OCI-LY3 (cell line): Measurements from ENCODE around the gene ZNF417.
"Not testable (repeated sequence)": the region's sequence is repeated elsewhere in the genome, so short reads cannot be mapped to it uniquely, and the experiment has no call there.

Source experiments
- H2AFZ ChIP-seq: fragments of 200-600, 300-600 bp; shearing (Covaris generic); 2 replicates; pipeline ENCODE4 v1.6.0; 2014; ENCODE audit warnings: antibody characterized with exemption, low read depth, low read length
- H3K27ac ChIP-seq: fragments of 200-600, 300-600 bp; sonication (generic); 2 replicates; pipeline ENCODE4 v1.5.1; 2014; ENCODE audit warnings: mild to moderate bottlenecking, low read length, moderate library complexity, mixed read lengths
- H3K27me3 ChIP-seq: fragments of 200-600, 300-600 bp; sonication (generic); 2 replicates; pipeline ENCODE4 v1.6.1; 2014; ENCODE audit warnings: low read depth, low read length, mixed read lengths
- H3K36me3 ChIP-seq: fragments of 200-600, 300-600 bp; sonication (generic); replicated peaks from 2 replicates; pipeline ENCODE3; 2014; ENCODE audit warnings: low read depth, low read length, mixed read lengths
- H3K4me1 ChIP-seq: fragments of 300-600, 200-600 bp; sonication (generic); 2 replicates; pipeline ENCODE4 v1.6.1; 2014; ENCODE audit warnings: low read length, mixed read lengths
- H3K4me2 ChIP-seq: fragments of 200-600, 300-600 bp; sonication (generic); 2 replicates; pipeline ENCODE4 v1.6.1; 2014; ENCODE audit warnings: low read length, mixed read lengths
- H3K4me3 ChIP-seq: fragments of 300-600, 200-600 bp; sonication (generic); 2 replicates; pipeline ENCODE4 v1.5.1; 2014; ENCODE audit warnings: antibody characterized with exemption, mild to moderate bottlenecking, low read length, moderate library complexity
- H3K79me2 ChIP-seq: fragments of 300-600, 200-600 bp; shearing (Covaris generic); 2 replicates; pipeline ENCODE4 v1.6.1; 2014; ENCODE audit warnings: mild to moderate bottlenecking, low read length, mixed read lengths
- H3K9ac ChIP-seq: fragments of 300-600, 200-600 bp; shearing (Covaris generic); 2 replicates; pipeline ENCODE4 v1.6.0; 2014; ENCODE audit warnings: mild to moderate bottlenecking, low read length, moderate library complexity
- H3K9me3 ChIP-seq: fragments of 200-600, 300-600 bp; shearing (Covaris generic); 2 replicates; pipeline ENCODE4 v1.6.1; 2014; ENCODE audit warnings: low read length, mixed read lengths; ENCODE audit not compliant: insufficient read depth
- H4K20me1 ChIP-seq: fragments of 200-600, 300-600 bp; sonication (generic); 2 replicates; pipeline ENCODE4 v1.6.1; 2016; ENCODE audit warnings: low read length, mixed read lengths; ENCODE audit not compliant: insufficient read depth
- CTCF ChIP-seq: fragments of 200-600, 300-600 bp; sonication (generic); IDR thresholded peaks from 2 replicates; pipeline ENCODE4 v1.5.1; 2014; ENCODE audit warnings: antibody characterized with exemption, low read length, low read depth
- EZH2phosphoT487 ChIP-seq: fragments of 200-600 bp; shearing (Covaris generic); IDR thresholded peaks from 2 replicates; pipeline ENCODE4 v1.6.1; 2018; ENCODE audit warnings: antibody characterized with exemption, mixed run types, low read depth

Gene ZNF417

GRCh38 chr19:57916168-57916995 is at the start of gene ZNF417:
TSS of gene ZNF417 (minus strand) at chr19:57916592. CDS start at chr19:57916411, 181 bp downstream.
- H4K20me1 ChIP-seq, H3K9me3 ChIP-seq, H3K27me3 ChIP-seq, H3K4me1 ChIP-seq: not testable (repeated sequence)
- H3K79me2 ChIP-seq, result peaks cover 38% of the 10 kb centered on the region
- peak within 1 kb of the TSS; percentile 51 for H3K27ac ChIP-seq
- H3K4me3 ChIP-seq, result peak within 1 kb of the TSS; percentile 100
- peak within 1 kb of the TSS; percentile 73; the same call in 1 of the 2 replicates for H2AFZ ChIP-seq
- H3K36me3 ChIP-seq, result peaks cover 19% of the 10 kb centered on the region
- H3K4me2 ChIP-seq, result peak within 1 kb of the TSS; percentile 89
- TF ChIP-seq CTCF, result peak; percentile 29
- peak within 1 kb of the TSS; percentile 99 for H3K9ac ChIP-seq

GRCh38 chr19:57964761-57965160 is 48.4 kb upstream of the ZNF417 start:
- Histone ChIP-seq H3K79me2 (no peaks in the 10 kb centered on the region), H3K9ac (no peak overlapping the region), H3K27ac (no peak overlapping the region), H3K36me3 (no peaks in the 10 kb centered on the region), H3K4me3 (no peak overlapping the region), H3K4me1 (no peaks in the 10 kb centered on the region), H3K9me3 (peaks cover 26% of the 10 kb centered on the region), H4K20me1 (no peaks in the 10 kb centered on the region), H3K27me3 (no peaks in the 10 kb centered on the region), H2AFZ (no peak overlapping the region), H3K4me2 (no peak overlapping the region)
- TF ChIP-seq CTCF, result no peak
- TF ChIP-seq EZH2phosphoT487, result no peak

- Histone ChIP-seq H3K9me3 (peaks cover 21% of the 10 kb centered on the region), H2AFZ (no peak overlapping the region), H3K27me3 (no peaks in the 10 kb centered on the region), H3K36me3 (no peaks in the 10 kb centered on the region), H3K27ac (no peak overlapping the region), H3K9ac (no peak overlapping the region), H3K4me1 (no peaks in the 10 kb centered on the region), H3K4me3 (no peak overlapping the region), H4K20me1 (no peaks in the 10 kb centered on the region), H3K4me2 (no peak overlapping the region), H3K79me2 (no peaks in the 10 kb centered on the region)
- no peak for TF ChIP-seq EZH2phosphoT487
- no peak for TF ChIP-seq CTCF
Measured at GRCh38 chr19:57961785-57962184, 45.4 kb upstream of the ZNF417 start.

GRCh38 chr19:57954996-57955395 is 38.6 kb upstream of the ZNF417 start:
- no peaks in the 10 kb centered on the region for H3K79me2 ChIP-seq
- H4K20me1 ChIP-seq, result no peaks in the 10 kb centered on the region

More at GRCh38 chr19:57954996-57955395, 38.6 kb upstream of the ZNF417 start:
- Histone ChIP-seq H3K36me3 (no peaks in the 10 kb centered on the region), H3K4me2 (no peak overlapping the region), H3K9me3 (peaks cover 29% of the 10 kb centered on the region), H3K4me1 (no peaks in the 10 kb centered on the region), H2AFZ (no peak overlapping the region), H3K9ac (no peak overlapping the region), H3K27ac (no peak overlapping the region), H3K4me3 (no peak overlapping the region), H3K27me3 (no peaks in the 10 kb centered on the region)
- no peak for TF ChIP-seq CTCF
- no peak for TF ChIP-seq EZH2phosphoT487
